ENCODE data around the gene LRFN4.

The LRFN4 gene

DNA sequence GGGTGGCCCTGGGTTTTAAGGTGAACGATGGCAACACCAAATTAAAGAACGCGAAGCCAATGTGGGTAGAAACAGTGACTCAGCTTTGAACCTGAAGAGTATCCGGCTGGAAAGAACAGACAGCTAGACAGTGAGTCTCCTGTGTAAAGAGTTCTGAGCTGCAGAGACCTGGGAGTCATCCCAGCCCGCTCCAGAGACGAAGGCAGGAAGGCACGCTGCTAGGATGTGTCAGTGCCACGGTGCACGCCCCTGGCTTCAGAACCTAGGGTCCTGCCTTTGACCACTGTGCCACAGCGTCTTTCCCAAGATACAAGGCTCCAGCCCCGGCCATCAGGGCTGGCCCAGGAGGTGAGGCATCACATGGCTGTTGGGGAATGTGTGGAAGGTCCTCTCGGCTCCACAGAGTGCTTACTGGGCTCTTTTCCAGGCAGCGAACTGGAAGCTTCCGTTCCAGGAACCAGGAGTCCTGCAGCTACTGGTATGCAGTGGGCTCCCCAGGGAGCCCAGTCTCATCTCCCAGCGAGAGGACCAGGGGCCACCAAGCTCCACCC is 29.9 kb downstream of the LRFN4 start:
- Histone ChIP-seq H2AFZ (ENCODE audit: low read length) (no peak overlapping the region), H3K27me3 (replicated peaks; ENCODE audit: insufficient read depth, low read length) (peaks cover 31% of the 10 kb centered on the region), H3K9me2 (replicated peaks; ENCODE audit: insufficient read depth, low read length) (no peaks in the 10 kb centered on the region), H3K79me2 (ENCODE audit: low read length) (no peaks in the 10 kb centered on the region), H3K4me1 (ENCODE audit: low read length) (no peaks in the 10 kb centered on the region), H3K4me3 (ENCODE audit: low read length) (no peak overlapping the region), H4K20me1 (ENCODE audit: insufficient read depth, low read length) (no peaks in the 10 kb centered on the region), H3K9ac (ENCODE audit: low read length) (no peak overlapping the region), H3K27ac (ENCODE audit: low read length) (no peak overlapping the region), H3K4me2 (ENCODE audit: low read depth, low read length) (no peak overlapping the region), H3K36me3 (replicated peaks; ENCODE audit: insufficient read depth, low read length) (no peaks in the 10 kb centered on the region), H3K9me3 (replicated peaks; ENCODE audit: insufficient read depth, low read length) (no peaks in the 10 kb centered on the region), H3F3A (ENCODE audit: insufficient read depth, low read length) (no peaks in the 10 kb centered on the region)
- no peak for TF ChIP-seq EZH2phosphoT487 (IDR thresholded peaks at IDR 0.05; ENCODE audit: low read length)
- TF ChIP-seq CTCF (IDR thresholded peaks at IDR 0.05; ENCODE audit: low read length): no peak
- no peak for TF ChIP-seq EZH2 (optimal IDR thresholded peaks at IDR 0.05; ENCODE audit: low read depth, low read length)
- DNase-seq: no peak

GRCh38 chr11:66887526-66887925 is 30.7 kb downstream of the LRFN4 start:
- no peak for TF ChIP-seq CTCF (IDR thresholded peaks at IDR 0.05; ENCODE audit: low read length)
- TF ChIP-seq EZH2 (optimal IDR thresholded peaks at IDR 0.05; ENCODE audit: low read depth, low read length): no peak
- TF ChIP-seq EZH2phosphoT487 (IDR thresholded peaks at IDR 0.05; ENCODE audit: low read length): no peak
- no peak for DNase-seq
- H2AFZ ChIP-seq (ENCODE audit: low read length): no peak overlapping the region
- H3F3A ChIP-seq (ENCODE audit: insufficient read depth, low read length): no peaks in the 10 kb centered on the region
- H3K79me2 ChIP-seq (ENCODE audit: low read length): no peaks in the 10 kb centered on the region
- H4K20me1 ChIP-seq (ENCODE audit: insufficient read depth, low read length): no peaks in the 10 kb centered on the region
- H3K4me2 ChIP-seq (ENCODE audit: low read depth, low read length): no peak overlapping the region
- H3K27me3 ChIP-seq (replicated peaks; ENCODE audit: insufficient read depth, low read length): peaks cover 31% of the 10 kb centered on the region
- H3K9me3 ChIP-seq (replicated peaks; ENCODE audit: insufficient read depth, low read length): no peaks in the 10 kb centered on the region
- no peaks in the 10 kb centered on the region for H3K36me3 ChIP-seq (replicated peaks; ENCODE audit: insufficient read depth, low read length)
- H3K4me1 ChIP-seq (ENCODE audit: low read length): no peaks in the 10 kb centered on the region
- no peak overlapping the region for H3K4me3 ChIP-seq (ENCODE audit: low read length)
- H3K9ac ChIP-seq (ENCODE audit: low read length): no peak overlapping the region
- H3K9me2 ChIP-seq (replicated peaks; ENCODE audit: insufficient read depth, low read length): no peaks in the 10 kb centered on the region
- no peak overlapping the region for H3K27ac ChIP-seq (ENCODE audit: low read length)

DNA sequence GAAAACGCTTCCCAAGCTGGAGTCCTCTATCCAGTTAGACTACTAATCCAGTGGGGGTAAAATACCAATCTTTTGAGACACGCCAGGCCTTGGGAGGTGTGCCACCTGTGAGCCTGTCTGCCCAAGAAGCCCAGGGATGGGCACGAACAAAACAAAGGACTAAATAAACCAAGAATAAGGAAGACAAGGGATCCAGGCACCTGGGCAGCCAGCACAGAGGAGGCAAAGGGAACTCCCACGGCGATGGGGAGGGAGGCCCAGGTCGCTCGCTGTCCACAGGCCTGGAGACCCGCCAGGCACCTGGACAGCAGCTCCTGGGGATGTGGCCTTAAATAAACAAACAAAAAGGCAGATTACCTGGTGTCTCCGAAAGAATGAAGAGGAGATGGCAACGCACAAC is 31.4 kb downstream of the LRFN4 start:
- Histone ChIP-seq H3K27ac (ENCODE audit: low read length) (no peak overlapping the region), H3K79me2 (ENCODE audit: low read length) (no peaks in the 10 kb centered on the region), H3K4me3 (ENCODE audit: low read length) (no peak overlapping the region), H3K27me3 (replicated peaks; ENCODE audit: insufficient read depth, low read length) (peaks cover 31% of the 10 kb centered on the region), H3K9me3 (replicated peaks; ENCODE audit: insufficient read depth, low read length) (no peaks in the 10 kb centered on the region), H3F3A (ENCODE audit: insufficient read depth, low read length) (no peaks in the 10 kb centered on the region), H3K4me2 (ENCODE audit: low read depth, low read length) (no peak overlapping the region), H2AFZ (ENCODE audit: low read length) (no peak overlapping the region), H3K9me2 (replicated peaks; ENCODE audit: insufficient read depth, low read length) (no peaks in the 10 kb centered on the region), H3K4me1 (ENCODE audit: low read length) (no peaks in the 10 kb centered on the region), H3K9ac (ENCODE audit: low read length) (no peak overlapping the region), H3K36me3 (replicated peaks; ENCODE audit: insufficient read depth, low read length) (no peaks in the 10 kb centered on the region), H4K20me1 (ENCODE audit: insufficient read depth, low read length) (no peaks in the 10 kb centered on the region)
- DNase-seq: no peak
- TF ChIP-seq CTCF (IDR thresholded peaks at IDR 0.05; ENCODE audit: low read length) (no peak), EZH2phosphoT487 (IDR thresholded peaks at IDR 0.05; ENCODE audit: low read length) (no peak), EZH2 (optimal IDR thresholded peaks at IDR 0.05; ENCODE audit: low read depth, low read length) (no peak)
